Gastroesophageal sphincter (tissue), 4 donors: Measurements from ENCODE around the gene REEP3. TPM values are rescaled to one million over a fixed set of nuclear protein-coding genes. Genes with fewer than 3 reads are reported as not detected.

ENCODE experiments used
- ATAC-seq: fragments of 150-250 bp; one replicate; pipeline ENCODE4 v1.9.1; 2016; ENCODE audit warnings: mild to moderate bottlenecking, moderate library complexity
- H3K27ac ChIP-seq, 4 donors: fragments of 200-600 bp; sonication (generic) in 3 of 4; 1 replicate in 3 of 4; 2 replicates in 1 of 4; pipeline ENCODE4 v1.5.1; 2016 to 2019
- H3K27me3 ChIP-seq: fragments of 200-600 bp; sonication (generic); one replicate; pipeline ENCODE4 v1.5.1; 2019
- H3K36me3 ChIP-seq, 2 donors: fragments of 200-600 bp; sonication (generic); one replicate each; pipeline ENCODE4 v1.5.1; 2019; ENCODE audit warnings: control low read depth in 1 of 2
- H3K4me1 ChIP-seq, 3 donors: fragments of 200-600 bp; sonication (generic); 1 replicate in 2 of 3; 2 replicates in 1 of 3; pipeline ENCODE4 v1.5.1; 2016 to 2019; ENCODE audit warnings: control low read depth in 2 of 3
- H3K4me3 ChIP-seq, 2 donors: fragments of 200-600 bp; sonication (generic); one replicate each; pipeline ENCODE4 v1.5.1; 2019; ENCODE audit warnings: mild to moderate bottlenecking in 1 of 2, moderate library complexity in 1 of 2
- H3K9me3 ChIP-seq, 3 donors: fragments of 200-600 bp; sonication (generic); one replicate each; pipeline ENCODE4 v1.5.1; 2017 to 2019; ENCODE audit warnings: control low read depth in 2 of 3
- EP300 ChIP-seq: sonication (generic); formaldehyde crosslinking; IDR thresholded peaks from one replicate; pipeline ENCODE4 v1.6.1; 2017; ENCODE audit warnings: antibody characterized with exemption, mild to moderate bottlenecking
- POLR2A ChIP-seq, 2 donors: fragments of 450-650 bp; IDR thresholded peaks; one replicate each; pipeline ENCODE4 v1.6.1; 2017; ENCODE audit warnings: antibody characterized with exemption in 2 of 2, mild to moderate bottlenecking in 2 of 2, moderate library complexity in 1 of 2
- POLR2AphosphoS5 ChIP-seq: sonication (generic); formaldehyde crosslinking; IDR thresholded peaks from one replicate; pipeline ENCODE4 v1.6.1; 2017; ENCODE audit warnings: antibody characterized with exemption
- WGBS, 2 donors: methylation state at CpG; one replicate each; pipeline ENCODE4 v1.1.5; 2018; ENCODE audit warnings: low coverage in 1 of 2; 5-methylcytosine and 5-hydroxymethylcytosine counted together
- total RNA-seq, 4 donors: library from RNA; depleted of rRNA; stranded (reverse); fragments of >200 nt; gene quantifications; one replicate each; pipeline ENCODE4 v1.1.0, GENCODE V29; 2016
- TF ChIP-seq, protein P1 (sequence below), 4 experiments: fragments of 200-600 bp in 2 of 4; fragments of 450-650 bp in 2 of 4; sonication (generic) in 1 of 4; IDR thresholded peaks; one replicate each; pipeline ENCODE4 v1.5.1; 2017 to 2019; ENCODE audit warnings: antibody characterized with exemption in 4 of 4, mild to moderate bottlenecking in 2 of 4, moderate library complexity in 2 of 4

REEP3 gene
- total RNA-seq, 4 donors from 2014 or later: 86.1 to 129 (median 97.3) TPM

DNA sequence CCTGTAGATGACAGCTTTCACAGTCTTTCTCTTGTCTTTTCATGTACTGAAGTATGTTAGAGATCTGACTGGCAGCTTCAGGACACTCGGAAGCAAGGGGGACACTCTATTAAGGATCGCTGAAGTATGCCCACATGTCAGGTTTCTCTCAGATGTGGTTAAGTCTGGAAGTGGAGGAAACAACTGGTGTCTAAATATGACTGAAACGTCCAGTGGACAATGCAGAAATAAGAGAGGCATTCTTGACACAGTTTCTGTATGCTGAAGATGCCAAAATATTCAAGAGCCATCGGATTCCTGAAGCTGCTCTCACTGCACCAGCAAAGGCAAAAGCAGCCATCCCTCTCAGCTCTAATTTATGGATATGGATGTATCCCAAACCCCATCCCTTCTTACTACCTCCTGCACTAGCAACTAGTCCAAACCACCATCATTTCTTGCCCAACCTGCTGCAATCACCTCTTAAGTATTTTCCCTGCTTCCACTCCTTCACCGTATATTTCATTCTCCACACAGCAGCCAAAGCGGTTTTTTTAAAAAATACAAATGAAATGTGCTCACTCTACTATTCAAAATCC lies 113.4 kb downstream of the REEP3 start:
- H3K4me3 ChIP-seq: no peak overlapping the region
- H3K4me1 ChIP-seq: peaks cover 0 to 13% (median 0%) of the 10 kb centered on the region in 3 donors
- H3K27me3 ChIP-seq: no peaks in the 10 kb centered on the region
- H3K9me3 ChIP-seq: no peaks in the 10 kb centered on the region
- H3K27ac ChIP-seq: no peak overlapping the region
- H3K36me3 ChIP-seq: no peaks in the 10 kb centered on the region
- TF ChIP-seq POLR2A (IDR thresholded peaks at IDR 0.05): no peak
- no peak for TF ChIP-seq EP300
- no peak for TF ChIP-seq POLR2AphosphoS5
- TF ChIP-seq, protein P1, sequence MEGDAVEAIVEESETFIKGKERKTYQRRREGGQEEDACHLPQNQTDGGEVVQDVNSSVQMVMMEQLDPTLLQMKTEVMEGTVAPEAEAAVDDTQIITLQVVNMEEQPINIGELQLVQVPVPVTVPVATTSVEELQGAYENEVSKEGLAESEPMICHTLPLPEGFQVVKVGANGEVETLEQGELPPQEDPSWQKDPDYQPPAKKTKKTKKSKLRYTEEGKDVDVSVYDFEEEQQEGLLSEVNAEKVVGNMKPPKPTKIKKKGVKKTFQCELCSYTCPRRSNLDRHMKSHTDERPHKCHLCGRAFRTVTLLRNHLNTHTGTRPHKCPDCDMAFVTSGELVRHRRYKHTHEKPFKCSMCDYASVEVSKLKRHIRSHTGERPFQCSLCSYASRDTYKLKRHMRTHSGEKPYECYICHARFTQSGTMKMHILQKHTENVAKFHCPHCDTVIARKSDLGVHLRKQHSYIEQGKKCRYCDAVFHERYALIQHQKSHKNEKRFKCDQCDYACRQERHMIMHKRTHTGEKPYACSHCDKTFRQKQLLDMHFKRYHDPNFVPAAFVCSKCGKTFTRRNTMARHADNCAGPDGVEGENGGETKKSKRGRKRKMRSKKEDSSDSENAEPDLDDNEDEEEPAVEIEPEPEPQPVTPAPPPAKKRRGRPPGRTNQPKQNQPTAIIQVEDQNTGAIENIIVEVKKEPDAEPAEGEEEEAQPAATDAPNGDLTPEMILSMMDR (IDR thresholded peaks at IDR 0.05): no peak
- WGBS, 2 donors: 90 to 100% methylated on average over 2 to 6 of the region's 6 CpGs
- no peak for ATAC-seq

DNA sequence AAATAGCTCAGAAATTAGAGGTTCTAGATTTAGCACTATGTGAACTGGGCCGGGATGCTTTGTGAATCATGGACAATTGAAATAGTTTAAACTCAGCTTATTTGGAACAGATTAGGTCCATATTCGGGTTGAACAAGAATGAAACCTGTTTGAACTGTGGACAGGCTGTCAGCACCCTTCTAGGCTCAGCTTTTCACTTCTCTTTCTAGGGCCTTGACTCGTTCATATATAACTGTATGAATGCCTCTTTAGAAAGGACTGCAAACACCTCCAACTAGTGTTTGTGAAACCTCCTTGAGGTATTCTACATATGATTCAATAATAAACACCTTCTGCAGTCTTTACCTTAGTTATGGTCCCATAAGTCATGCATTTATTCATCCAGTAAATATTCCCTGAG lies 115.6 kb downstream of the REEP3 start:
- H3K4me3 ChIP-seq: no peak overlapping the region
- no peak overlapping the region for H3K27ac ChIP-seq
- no peaks in the 10 kb centered on the region for H3K36me3 ChIP-seq
- H3K9me3 ChIP-seq: no peaks in the 10 kb centered on the region
- H3K4me1 ChIP-seq: peaks cover 0 to 3% (median 0%) of the 10 kb centered on the region in 3 donors
- H3K27me3 ChIP-seq: no peaks in the 10 kb centered on the region
- WGBS, 2 donors: 52 to 82% methylated on average over 2 to 3 of the region's 3 CpGs
- no peak for ATAC-seq
- TF ChIP-seq, protein P1 (IDR thresholded peaks at IDR 0.05): no peak
- TF ChIP-seq POLR2A (IDR thresholded peaks at IDR 0.05) (no peak), POLR2AphosphoS5 (no peak), EP300 (no peak)

DNA sequence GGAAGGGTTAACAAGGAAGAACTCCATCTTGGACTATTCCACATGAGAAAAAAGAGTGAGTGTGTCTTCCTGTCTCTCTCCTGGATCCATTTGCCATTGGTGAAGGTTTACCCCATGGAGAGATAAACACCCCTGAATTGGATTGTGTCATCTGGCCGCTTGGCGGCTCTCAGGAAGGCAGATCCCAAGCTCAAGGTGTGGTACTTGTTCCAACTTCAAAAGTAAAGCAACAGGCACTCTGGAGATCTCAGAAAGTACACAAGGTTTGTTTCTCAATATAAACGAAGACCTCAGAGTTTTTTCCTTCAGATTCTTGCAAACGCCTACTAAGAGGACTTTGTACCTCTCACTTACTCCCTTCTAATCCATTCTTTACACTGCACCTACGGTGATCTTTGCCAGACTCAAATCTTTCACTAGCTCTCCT lies 116.7 kb downstream of the REEP3 start:
- no peaks in the 10 kb centered on the region for H3K36me3 ChIP-seq
- H3K27ac ChIP-seq: no peak overlapping the region
- H3K9me3 ChIP-seq: no peaks in the 10 kb centered on the region
- WGBS, 2 donors: 82 to 83% methylated on average over 5 of the region's 5 CpGs
- H3K27me3 ChIP-seq: no peaks in the 10 kb centered on the region
- ATAC-seq: no peak
- no peaks in the 10 kb centered on the region for H3K4me1 ChIP-seq
- no peak for TF ChIP-seq EP300
- TF ChIP-seq POLR2AphosphoS5: no peak
- no peak overlapping the region for H3K4me3 ChIP-seq

DNA sequence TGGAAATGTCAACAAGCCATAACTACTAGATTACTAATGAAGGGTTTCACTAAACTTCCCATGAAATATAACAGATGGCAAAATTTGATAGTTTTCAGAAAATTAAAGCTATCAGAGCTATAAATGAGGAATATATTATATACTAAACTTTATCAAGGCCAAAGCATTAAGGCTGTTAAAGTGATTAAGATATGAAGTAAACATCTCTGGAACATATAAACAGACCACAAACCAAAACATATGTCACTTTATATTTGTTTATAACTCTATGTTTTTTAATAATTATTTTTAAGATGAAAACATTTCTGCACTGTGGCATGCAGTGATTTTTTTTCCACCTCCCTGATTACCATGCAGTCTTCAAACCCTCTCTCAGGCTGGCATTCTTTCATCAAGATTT lies 120.2 kb downstream of the REEP3 start:
- Histone ChIP-seq H3K27me3 (no peaks in the 10 kb centered on the region), H3K4me1 (no peaks in the 10 kb centered on the region), H3K4me3 (no peak overlapping the region), H3K27ac (no peak overlapping the region), H3K9me3 (no peaks in the 10 kb centered on the region), H3K36me3 (no peaks in the 10 kb centered on the region)
- ATAC-seq: no peak
- TF ChIP-seq, protein P1 (IDR thresholded peaks at IDR 0.05): no peak
- TF ChIP-seq POLR2AphosphoS5 (no peak), POLR2A (IDR thresholded peaks at IDR 0.05) (no peak), EP300 (no peak)

DNA sequence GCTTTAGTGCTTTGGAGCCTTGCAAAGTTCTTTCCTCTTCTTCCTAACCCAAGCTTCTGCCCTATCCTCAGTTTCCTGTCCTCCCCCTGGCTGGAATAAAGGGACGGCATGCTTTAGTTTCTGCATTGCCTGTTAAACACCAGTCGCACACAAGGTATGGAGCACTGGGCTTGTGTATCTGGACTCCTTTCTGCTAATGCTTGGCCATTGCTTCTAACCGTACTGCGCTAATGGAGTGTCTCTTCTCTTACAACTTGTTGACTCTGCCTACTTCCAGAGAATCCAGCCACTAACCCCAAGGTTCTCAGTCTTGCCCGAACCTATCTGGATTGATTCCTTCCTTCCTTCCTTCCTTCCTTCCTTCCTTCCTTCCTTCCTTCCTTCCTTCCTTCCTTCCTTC lies 120.6 kb downstream of the REEP3 start:
- TF ChIP-seq POLR2A (IDR thresholded peaks at IDR 0.05) (no peak), POLR2AphosphoS5 (no peak), EP300 (no peak)
- TF ChIP-seq, protein P1 (IDR thresholded peaks at IDR 0.05): no peak
- H3K27me3 ChIP-seq: no peaks in the 10 kb centered on the region
- no peak overlapping the region for H3K4me3 ChIP-seq
- no peak for ATAC-seq
- 88 to 100% methylated on average over 4 to 5 of the region's 5 CpGs for WGBS, 2 donors
- H3K4me1 ChIP-seq: no peaks in the 10 kb centered on the region
- H3K9me3 ChIP-seq: no peaks in the 10 kb centered on the region
- no peaks in the 10 kb centered on the region for H3K36me3 ChIP-seq
- no peak overlapping the region for H3K27ac ChIP-seq
